IPS-NIHi7 (cell line): ENCODE measurements around the gene AAGAB.
A peak's percentile ranks its signal among the peaks of the same experiment; 100 is the strongest.

Experiments
- DNase-seq: peaks from one replicate; pipeline ENCODE4 v3.0.0; 2012; ENCODE audit warnings: mixed read lengths; ENCODE audit errors: extremely low spot score

The AAGAB gene

DNA sequence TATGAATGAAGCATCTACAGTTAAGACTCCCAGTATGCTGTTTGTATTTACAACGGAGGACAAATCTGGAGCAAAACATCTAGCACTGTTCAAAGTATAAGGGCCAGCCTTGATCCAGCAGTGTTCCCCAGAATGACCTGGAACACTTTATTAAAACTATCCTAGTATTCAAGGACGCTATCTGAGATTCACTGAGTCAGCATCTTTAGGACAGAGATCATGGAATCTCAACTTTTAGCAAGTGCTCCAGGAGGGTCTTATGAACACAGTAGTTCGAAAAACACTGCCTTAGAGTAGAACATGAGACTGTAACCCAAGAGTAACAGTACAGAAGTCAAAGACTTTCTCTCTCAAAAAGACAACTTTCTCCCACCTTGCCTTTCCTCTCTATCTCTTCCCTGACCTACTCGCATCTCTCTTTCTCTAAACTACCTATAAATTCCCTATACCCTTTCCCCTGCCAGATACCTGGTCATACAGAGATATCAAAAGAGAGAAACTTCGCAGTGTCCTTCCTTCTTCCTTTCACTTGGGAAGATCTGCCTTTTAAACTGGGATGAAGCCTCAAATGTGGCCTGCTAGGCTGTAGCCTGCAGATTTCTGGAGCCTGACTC, 43.8 kb downstream of the AAGAB start:
- no peak for DNase-seq

DNA sequence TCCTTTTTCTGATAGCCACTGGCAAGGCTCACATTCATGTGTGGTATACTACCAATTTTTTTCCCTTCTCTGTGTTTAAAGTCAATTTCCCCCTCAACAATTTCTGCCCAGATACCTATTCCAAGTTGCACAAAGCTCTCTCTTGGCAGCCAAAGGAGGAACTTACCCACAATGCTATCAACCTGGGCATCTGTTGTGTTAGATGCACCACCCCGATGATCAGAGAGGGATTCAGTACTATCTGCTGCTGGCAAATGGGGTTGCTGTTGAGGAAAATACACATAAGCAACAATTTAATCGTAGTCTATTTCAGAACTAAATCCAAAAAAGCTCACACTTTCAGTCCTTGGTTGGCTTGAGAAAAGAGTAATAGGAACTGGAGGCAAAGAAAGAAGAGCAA, 46.1 kb downstream of the AAGAB start:
- DNase-seq: no peak

DNA sequence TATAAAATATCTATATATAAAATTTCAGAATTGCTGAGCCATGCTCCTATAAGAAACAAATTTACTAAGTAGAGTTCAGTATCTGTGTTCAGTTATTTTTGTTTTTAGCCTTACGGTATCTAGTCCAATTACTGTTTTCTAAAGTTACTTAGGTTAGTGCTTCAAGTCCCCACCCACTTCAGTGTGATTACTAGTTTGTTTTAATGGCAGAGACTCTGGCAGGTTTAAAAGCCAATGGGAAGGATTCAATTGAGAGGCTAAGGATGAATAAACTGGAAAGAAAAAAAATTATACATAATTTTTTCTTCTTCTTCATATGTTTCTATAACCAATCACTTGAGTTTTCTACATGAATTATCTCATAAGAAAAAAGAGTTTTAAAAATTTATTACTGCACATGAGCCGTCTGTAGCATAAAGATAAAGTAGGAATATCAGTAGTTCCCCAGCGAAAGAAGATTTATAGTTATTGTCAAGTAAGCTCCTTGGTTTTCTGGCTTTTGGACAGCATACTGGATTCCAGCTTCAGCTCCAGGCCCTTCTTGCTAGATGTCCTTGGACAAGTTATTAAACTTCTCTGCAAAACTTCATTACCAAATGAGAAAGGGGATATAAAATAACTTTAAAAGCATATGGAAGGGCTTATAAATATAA, 46.8 kb downstream of the AAGAB start:
- DNase-seq: no peak

DNA sequence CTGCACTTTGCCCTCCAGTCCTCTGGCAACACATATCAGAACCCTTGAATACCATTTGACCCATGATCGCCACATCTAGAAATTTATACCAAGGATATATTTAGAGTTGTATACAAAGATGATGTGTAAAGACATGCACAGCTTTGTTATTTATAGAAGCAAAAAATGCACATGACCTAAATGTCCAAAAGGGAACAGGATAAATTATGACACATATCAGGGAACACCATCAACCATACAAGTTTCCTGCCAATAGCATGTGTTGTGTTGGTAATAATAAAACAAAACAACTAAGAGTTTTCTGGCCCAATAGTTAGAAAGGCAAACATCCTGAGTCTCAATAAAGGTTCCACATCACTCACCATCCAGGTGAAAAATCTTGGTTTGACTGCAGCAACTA, 51.5 kb downstream of the AAGAB start:
- DNase-seq: no peak

DNA sequence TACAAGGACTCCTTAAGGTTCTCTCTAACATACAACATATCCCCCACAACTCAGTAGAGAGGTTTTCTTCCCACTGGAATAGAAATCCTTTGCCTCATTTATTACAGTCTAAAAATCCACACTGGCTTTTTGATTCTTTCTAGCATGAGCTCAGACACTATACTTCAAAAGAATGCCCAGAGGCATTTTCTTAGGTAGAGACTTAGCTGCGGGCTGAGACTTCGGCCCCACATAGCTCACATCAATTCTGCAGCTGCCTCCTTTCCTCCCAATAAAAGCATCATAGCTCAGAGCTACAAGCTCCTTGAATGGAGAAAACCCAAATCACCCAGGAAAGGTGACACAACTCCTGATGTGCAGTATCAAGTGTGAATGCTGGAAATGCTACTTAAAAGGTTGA, 52.4 kb downstream of the AAGAB start:
- no peak for DNase-seq

DNA sequence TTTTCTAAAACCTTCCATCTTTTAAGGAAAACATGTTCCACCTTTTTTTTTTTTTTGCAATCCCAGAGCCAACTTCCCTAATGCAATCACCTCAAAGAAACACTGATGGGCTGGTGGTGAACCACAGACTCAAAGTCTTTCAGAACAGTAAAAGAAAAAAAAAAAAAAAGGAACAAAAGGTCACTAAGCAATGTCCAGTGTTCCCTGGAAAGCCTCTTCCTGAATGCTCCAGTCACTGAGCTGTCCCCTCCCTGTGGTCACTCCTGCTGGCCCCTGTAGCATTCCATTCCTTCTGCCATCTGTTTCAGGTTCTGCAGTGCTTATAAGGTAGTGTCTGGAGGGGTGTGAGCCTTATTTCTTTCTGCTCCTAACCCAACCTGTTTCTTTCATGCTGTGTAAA, 53.3 kb downstream of the AAGAB start:
- no peak for DNase-seq

DNA sequence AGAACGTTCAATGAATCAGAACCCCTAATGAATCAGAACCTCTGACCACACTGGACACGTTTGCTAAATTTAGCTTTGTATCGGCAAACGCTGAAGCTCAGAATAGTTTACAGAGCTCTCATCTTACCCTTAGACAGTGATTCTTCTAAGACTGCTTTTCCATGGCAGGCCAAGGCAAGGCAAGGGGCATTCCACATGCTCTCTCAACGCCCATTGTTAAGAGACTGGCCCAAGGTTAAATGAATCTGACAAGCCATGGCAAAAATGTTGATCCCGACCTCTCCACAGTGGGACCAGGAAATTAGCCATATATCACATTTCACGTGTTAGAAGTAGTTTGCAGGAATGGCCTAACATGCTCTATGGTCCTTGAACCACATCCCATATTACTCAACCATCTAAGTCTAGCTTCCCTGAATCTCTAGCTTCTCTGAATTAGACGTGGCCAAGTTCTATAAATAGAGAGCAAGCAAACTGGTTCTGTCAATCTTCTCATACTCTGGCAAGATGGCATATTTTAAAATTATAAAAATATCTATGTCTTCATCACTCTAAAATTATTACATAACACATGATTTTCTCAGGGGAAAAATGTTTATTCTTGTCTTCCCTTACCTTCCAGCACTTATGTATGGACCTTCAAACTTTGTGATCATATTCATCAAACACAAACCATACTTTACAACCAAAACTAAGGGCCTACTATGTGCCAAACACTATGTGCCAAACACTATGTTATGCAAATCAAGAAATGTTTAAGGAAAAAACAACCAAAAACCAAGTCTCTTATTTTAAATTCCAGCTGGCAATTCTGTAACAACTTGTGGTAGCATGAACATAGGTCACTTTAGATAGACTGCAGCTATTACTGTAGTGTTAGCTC, 54.3 kb downstream of the AAGAB start:
- no peak for DNase-seq

DNA sequence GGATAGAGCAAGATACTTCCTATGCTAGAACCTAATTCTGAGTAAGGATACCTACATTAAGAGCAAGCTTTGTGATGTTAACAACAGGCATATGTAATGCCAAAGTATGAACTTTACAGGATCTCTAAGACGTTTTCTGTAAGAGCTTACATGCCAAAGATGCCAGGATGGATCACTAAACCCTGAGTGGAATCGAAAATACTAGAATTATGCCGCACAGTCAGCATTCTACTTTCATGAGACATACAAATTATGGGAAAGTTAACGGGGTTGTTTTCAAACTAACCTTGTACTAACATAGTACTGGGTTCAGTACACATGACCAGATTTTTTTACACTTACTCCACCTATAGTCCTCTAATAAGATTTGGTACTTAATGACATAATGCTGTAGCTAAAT, 55.1 kb downstream of the AAGAB start:
- DNase-seq: no peak

DNA sequence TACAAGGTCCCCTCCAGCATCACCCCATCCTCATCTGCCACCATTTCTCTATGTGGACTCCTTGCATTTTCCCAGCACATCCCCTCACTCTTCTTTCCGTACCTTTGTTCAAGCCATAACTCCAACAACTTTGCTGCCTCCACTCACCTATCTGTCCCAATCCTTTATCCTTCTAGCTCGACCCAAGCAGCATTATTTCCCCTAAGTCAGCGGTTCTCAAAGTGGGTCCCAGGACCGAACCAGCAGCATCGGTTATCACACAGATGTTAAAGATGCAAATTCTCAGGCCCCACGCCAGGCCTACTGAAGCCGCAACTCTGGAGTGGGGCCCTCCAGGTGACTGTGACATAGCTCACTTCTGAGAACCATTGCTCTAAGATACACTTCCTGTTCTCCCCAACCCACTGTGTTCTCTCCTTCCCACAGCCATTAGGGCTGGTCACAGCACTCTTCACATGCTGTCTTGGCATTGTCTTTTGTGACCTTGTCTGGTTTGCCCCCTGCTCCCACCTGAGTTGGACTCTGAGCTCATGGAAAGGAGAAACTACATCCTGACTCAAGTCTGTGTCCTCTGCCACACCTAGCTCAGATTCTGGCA, 56.2 kb downstream of the AAGAB start:
- no peak for DNase-seq

DNA sequence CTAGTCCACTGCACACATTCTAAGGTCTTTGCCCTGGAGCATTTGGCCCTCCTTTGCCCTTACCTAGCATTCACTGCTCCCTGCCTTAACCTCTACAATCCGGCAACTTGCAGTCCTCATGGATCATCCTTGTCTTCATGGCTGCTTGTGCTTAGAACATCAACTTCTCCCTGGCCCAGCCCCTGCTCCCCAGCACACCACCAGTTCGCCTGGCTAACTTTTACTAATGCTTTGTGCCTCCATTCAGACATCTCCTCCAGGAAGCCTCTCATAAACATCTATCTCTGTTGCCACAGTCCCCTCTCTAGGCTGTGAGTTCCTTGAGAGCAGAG, 57.1 kb downstream of the AAGAB start:
- peak; percentile 9 for DNase-seq

DNA sequence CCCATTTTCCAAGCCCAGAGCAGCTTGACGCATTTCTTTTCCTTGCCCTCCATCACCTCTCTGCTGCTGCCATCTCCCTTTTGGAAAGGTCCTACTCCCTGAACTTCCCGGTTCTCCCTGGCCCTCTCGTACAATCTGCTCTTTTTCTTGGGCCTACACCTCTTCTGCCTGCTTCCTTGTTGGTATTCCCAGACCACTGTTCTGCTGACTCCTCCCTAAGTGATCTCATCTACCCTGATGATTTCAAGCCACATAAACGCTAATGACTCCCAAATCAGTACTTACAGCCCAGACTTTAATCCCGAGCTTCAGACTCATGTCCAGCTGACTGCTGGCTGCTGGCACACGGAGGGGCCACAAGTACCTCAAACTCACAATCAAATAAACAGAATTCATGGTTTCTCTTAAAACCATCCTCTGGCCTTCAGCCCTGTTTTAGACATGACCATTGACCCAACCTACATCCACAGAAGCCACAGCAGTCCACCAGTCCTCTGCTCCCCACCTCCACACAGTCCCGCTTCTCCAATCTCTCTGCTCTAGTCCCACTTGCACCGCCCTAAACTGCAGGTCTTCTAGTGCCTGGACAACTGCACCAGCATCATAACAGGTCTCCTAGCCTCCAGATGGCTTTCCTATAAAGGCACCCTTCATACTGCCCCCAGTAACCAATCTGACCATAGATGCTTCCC, 57.6 kb downstream of the AAGAB start:
- DNase-seq: peak; percentile 13

DNA sequence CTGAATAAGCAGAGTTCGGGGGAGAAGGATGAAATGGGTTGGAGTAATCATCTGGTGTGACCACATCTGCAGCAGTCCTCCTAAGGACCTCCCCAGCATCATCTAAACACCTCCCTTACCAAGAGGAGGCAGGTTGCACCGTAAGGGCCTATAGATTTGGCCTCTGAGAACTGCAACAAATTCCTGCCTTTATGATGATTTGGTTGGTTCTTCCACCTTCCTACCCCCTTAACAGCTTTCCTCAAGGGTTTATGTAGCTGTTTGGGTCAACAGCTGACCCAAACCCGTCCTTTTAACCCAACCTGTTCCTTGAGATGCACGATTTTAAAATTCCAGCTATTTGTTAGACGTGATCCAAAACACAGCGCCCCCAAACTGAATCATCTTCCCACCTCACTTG, 58.2 kb downstream of the AAGAB start:
- DNase-seq: no peak

DNA sequence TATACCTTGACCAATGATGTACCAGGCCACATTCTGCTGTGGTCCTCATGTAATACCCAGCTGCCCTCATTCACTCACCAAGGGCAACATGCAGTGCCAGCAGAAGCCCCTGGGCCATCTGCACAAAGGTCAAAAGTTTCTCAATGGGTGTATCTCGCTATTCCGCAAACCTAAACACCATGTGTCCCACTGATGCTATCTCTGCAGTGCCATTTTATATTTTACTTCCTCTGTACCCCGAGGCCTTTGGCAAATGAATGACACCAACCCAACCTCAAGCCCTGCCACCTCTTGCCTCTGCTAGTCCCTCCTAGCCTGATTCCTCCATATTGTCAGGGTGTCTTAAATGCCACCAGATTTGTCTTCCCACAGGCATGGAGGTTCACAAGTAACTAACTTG, 59.2 kb downstream of the AAGAB start:
- no peak for DNase-seq

DNA sequence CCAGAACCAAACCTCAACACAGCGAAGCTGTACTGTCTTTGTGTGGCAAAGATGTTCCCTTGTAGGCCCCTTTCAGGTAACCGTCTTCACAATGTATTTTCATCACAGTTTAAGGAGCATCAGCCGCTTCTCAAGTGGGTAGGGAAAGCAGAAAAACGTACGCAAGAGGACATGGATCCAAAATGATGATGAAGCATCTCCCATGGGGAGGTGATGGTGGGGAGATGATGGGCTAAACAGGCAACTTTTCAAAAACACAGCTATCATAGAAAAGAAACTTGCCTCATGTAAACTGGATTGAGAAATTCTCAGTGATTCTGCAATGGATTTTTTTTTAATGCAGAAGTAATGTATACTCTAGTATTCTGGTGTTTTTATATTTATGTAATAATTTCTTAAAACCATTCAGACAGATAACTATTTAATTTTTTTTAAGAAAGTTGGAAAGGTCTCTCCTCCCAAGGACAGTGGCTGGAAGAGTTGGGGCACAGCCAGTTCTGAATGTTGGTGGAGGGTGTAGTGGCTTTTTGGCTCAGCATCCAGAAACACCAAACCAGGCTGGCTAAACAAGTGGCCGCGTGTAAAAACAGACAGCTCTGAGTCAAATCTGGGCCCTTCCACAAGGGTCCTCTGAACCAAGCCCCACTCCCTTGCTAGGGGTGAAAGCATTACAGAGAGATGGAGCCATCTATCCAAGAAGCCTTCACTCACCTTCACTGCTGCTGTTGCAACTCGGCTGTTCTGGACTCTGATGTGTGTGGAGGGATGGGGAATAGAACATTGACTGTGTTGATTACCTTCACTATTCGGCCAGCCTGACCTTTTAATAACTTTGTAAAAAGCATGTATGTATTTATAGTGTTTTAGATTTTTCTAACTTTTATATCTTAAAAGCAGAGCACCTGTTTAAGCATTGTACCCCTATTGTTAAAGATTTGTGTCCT, 60.0 kb downstream of the AAGAB start:
- no peak for DNase-seq

DNA sequence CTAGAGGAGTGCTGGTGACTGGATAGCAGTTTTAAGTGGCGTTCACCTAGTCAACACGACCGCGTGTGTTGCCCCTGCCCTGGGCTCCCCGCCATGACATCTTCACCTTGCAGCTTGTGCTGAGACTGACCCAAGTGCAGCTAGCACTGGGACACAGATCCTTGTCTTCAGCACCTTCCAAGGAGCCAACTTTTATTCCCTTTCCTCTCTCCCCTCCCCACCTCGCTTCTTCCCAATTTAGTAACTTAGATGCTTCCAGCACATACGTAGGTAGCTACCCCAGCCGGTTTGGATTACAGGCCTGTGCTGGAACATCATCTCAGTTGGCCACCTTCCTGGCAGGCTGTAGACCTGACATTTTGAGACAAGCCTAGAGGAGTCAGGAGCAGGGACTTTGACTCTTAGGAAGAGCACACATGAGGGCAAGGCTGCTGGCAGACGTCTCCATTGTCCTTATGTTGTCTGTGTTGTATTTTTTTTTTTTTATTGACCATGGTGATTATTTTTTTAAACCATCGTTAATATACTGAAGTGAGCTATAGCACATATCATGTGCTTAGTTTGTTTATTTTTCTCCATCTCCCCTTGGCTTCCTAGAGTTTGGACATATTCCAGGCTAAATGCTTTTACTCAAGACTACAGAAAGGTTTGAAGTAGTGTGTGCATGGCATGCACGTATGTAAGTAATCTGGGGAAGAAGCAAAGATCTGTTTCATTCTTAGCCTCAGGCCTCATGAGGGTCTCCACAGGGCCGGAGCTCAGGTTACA, 61.1 kb downstream of the AAGAB start:
- DNase-seq: no peak

DNA sequence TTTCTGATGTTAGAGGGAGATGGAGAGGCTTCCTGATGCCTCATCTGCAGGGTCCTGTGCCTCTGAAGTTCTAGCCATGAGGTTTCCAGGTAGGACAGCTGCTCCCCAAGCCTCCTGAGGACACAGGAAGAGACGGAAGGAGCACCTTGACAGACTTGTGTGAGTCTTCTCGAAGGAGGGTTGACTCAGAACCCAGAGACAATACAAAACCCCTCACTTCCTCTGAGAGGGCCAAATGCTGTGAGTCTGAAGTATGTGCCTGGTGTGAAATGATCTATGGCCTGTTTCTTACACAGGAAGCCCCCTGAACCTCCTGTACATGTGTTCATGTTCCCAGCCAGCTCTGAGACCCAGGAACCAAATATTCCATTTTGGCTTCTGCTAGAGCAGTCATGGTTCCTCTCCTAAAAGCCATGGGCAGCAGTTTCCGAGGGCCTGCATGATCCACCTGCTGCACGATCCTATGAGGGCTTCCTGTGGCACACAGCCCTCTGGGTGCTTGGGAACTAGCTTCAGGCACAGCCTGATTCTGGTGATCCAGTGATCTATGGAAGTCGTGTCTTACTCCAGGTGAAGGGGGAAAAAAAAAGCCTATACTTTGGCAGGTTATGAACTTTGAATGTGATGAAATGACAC, 62.2 kb downstream of the AAGAB start:
- no peak for DNase-seq

DNA sequence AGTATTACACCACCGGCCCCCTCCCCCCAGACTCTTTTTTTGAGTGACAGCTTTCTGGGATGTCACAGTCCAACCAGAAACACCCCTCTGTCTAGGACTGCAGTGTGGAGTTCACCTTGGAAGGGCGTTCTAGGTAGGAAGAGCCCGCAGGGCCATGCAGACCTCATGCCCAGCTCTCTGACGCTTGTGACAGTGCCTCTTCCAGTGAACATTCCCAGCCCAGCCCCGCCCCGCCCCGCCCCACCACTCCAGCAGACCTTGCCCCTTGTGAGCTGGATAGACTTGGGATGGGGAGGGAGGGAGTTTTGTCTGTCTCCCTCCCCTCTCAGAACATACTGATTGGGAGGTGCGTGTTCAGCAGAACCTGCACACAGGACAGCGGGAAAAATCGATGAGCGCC, 63.6 kb downstream of the AAGAB start:
- no peak for DNase-seq

DNA sequence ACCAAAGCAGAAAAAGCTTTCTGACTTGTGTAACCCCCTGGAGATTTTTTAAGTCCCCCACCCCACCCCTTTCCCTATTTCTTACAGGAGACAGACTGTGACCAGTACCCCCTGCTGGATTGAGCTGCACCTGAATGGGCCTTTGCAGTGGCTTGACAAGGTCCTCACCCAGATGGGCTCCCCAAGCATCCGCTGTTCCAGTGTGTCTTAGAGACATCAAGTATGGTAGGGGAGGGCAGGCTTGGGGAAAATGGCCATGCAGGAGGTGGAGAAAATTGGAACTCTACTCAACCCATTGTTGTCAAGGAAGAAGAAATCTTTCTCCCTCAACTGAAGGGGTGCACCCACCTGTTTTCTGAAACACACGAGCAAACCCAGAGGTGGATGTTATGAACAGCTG, 64.1 kb downstream of the AAGAB start:
- no peak for DNase-seq

DNA sequence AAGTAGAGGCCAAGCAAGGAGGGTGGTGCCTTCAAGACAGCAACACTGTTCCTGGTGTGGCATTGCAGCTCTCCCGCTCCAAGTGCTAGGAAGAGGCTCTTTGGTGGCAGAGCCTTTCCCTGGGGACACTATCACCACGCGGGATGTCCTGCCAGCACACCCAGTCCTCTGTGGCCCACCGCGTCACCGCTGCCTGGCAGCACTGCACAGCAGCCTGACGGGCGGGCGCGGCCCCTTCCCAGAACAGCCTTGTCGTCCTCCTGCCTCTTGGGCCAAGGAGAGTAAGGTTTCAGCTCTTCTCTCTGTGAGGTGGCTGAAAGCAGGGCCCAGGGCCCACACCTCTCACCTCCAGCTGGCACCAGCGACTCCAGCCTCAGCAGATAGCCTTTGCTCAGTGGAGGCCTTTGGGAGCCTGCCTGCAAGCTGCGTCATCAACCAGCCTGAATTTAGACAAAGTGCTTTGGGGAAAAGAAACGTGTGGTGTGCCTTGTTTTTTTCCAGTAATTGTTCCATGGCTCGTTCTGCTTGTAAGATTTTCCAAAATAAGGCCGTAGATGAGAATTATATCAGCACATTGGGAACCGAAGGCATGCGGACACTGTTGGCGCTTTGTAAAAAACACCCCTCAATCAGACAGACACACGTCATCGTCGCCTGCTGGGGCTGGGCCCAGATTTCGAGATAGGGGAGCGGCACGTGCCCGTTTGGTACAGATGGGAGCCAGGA, 65.0 kb downstream of the AAGAB start:
- no peak for DNase-seq
